Putamen (tissue), 1 donor: ENCODE measurements around the gene DBNDD1.
A peak's percentile ranks its signal among the peaks of the same experiment; 100 is the strongest.

Experiments used
- DNase-seq: peaks from one replicate; pipeline ENCODE4 v3.0.0-alpha.2; 2016; ENCODE audit warnings: low spot score

Gene DBNDD1

GRCh38 chr16:90035902-90036301 is 16.6 kb upstream of the DBNDD1 start:
- DNase-seq, result no peak

- no peak for DNase-seq
Measured at GRCh38 chr16:90034504-90034903, 15.2 kb upstream of the DBNDD1 start.

DNA sequence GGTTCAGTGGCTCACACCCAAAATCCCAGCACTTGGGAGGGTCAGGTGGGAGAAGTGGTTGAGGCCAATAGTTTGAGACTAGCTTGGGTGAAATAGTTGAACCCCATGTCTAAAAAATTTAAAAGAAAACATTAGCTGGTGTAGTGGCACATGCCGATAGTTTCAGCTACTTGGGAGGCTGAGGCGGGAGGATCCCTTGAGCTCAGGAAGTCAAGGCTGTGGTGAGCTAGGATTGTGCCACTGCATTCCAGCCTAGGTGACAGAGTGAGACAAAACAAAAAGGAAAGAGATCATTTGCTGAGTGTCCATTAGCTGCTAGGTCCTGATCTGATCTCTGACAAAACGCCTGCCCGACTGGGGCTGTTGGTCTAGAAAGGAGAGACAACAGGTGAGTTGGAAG is 14.1 kb upstream of the DBNDD1 start:
- DNase-seq, result no peak

- DNase-seq, result no peak
Measured at GRCh38 chr16:90032674-90033331, 13.5 kb upstream of the DBNDD1 start.

- no peak for DNase-seq
Measured at GRCh38 chr16:90031931-90032673, 12.8 kb upstream of the DBNDD1 start.

GRCh38 chr16:90031186-90031930 is 12.1 kb upstream of the DBNDD1 start:
- DNase-seq, result no peak

GRCh38 chr16:90028985-90029384 is 9.7 kb upstream of the DBNDD1 start:
- DNase-seq, result no peak

DNA sequence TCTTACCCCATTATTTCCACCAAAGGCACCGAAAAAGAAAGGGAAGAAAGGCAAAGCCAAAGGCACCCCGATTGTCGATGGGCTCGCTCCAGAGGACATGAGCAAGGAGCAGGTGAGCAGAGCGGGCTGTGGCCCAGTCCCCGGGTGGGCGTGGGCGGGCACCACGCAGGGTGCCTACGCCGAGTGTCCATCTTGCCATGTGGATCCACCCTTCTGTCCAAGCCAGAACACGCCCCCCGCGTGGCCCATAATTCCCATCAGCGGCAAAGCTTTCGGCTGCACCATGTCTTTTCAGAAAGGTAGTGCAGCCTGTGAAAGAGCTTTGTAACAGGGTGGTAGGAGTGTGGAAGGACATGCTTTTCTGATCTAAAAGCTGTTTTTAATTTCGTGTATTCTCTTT is 8.4 kb upstream of the DBNDD1 start:
- DNase-seq, result no peak

- no peak for DNase-seq
Measured at GRCh38 chr16:90026135-90026534, 6.9 kb upstream of the DBNDD1 start.

DNA sequence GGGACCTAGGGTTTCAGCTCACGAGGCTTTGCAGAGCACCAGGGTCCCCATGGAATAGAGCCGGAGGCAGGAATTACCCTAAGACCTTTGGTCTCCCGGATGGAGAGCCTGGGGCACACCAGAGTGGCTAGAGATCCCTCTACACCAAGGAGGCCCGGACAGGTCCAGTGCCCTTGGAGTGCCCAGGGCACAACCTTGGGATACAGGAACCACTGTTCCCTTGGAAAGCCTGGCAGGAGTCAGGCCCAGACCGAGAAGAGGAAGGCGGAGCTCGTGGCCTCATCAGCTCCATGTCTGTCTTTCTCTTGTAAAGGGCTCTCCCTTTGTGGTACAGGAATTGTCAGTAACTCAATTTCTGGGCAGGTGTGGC is 3.8 kb upstream of the DBNDD1 start:
- no peak for DNase-seq

GRCh38 chr16:90022209-90023077 is 3.2 kb upstream of the DBNDD1 start:
- peak; percentile 86 for DNase-seq

DNA sequence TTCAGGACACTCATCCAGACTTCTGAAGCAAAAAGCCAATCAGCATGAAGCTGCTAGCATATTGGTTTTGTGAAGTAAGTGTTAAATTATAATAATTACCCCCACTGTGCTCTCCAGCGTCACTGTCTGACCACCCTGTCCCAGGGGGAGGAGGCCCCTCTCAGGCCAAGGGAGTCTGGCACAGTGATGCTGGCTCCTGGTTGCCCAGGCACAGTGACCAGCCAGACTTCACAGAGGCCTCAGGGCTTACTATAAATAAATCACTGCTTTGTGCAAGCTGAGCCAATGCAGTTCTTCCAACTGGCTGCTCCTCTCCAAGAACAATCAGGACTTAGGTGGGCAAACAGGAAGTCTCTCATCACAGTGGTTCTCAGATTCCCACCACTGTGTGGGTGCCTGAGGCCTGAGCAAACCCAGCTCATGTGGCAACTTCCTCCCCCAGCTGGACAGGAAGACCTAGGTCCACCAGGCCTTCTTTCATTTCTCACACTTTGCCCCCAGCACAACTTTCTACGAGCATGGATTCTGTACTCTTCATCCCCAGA is 1.7 kb upstream of the DBNDD1 start:
- peak; percentile 57 for DNase-seq

GRCh38 chr16:90020260-90020837 is 1.1 kb upstream of the DBNDD1 start:
- DNase-seq, result no peak

DNA sequence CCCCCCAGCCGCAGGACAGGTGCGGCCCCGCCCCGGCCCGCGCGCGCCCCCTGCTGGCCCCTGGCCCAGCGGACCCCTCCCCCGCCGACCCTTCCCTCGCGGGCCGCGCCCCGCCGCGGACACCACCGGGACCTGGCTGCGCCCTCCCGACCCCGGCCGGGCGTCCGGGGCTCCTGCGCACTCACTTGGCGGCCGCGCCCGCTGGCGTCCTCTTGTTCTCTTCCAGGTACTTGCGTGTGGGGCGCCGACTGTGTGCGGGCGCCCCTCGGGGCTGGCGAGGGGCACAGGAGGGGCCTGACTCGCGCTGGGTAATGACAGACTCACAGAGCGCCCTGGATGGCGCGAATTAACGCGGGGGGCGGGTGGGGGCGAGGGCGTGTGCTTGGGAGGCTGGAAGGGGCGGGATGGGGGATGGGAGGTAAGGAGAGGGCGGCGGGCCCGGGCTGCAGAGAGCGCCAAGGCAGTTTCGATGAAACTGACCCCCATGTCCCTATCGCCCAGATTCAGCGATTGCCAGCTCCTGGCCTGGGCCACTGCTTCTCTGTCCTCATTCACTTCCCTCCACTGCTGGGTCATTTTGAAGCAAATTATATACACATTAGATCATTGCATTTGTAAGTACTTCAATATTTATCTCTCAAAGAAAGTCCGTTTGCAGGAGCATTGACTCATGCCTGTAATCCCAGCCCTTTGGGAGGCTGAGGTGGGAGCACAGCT is 445 bp upstream of the DBNDD1 start:
- no peak for DNase-seq

- no peak for DNase-seq
Measured at GRCh38 chr16:90018297-90018651, 982 bp downstream of the DBNDD1 start.

DNA sequence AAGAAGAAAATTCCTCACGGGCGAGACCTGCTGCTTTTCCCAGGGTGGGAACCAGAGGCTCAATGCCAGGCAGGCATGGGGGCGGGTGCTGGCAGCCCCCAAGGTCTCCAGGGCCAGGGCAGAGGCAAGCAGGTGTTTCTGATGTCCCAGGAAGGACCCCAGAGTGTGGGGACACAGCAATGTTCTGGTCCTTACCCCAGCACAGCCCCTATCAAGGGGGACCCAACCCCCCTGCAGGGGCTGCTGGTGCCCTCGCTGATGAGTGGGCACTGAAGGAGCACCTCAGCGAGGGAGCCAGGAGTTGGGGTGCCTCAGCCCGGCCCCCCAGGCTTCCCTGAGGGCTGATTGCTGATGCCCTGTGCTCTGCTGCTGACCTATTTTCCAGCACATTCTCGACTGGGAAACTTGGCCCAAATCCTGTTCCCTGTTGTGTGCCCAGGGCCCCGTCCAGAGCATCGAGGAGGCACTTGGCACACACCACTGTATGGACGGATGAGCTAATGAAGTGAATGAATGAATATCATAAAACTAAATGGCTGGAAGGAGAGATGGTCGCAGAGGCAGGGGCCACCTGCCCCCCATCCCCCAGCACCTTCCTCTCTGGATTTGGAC is 2.8 kb downstream of the DBNDD1 start:
- no peak for DNase-seq

DNA sequence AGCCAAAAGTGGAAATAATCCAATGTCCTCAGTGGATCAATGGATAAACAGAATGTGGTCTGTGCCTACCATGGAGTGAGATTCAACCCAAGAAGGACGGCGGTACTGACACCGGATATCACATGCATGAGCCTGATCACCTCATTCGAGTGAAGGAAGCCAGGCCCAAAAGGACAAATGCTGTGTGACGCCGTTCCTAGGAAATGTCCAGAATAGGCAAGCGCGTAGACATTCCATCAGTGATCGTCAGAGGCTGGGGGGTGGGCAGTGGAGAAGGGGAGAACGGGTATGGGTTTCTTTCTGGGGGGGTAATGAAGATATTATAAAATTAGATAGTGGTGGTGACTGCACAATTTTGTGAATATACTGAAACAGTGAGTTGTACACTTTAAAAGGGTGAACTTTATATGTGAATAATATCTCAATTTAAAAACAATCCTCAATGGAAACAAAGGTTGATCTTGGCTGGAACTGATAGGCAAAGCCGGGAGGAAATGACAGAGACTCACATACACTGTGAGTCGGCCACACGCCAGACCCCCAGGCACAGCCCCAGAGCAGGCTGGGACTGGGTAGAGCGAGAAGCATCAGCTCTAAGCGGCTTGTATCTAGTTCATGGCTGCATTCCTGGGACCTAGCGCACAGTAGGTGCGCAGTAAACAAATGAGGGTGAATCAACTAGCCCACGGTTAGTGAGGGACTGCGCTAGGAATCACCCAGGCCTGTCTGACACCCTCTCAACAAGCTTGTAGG is 3.5 kb downstream of the DBNDD1 start:
- no peak for DNase-seq

DNA sequence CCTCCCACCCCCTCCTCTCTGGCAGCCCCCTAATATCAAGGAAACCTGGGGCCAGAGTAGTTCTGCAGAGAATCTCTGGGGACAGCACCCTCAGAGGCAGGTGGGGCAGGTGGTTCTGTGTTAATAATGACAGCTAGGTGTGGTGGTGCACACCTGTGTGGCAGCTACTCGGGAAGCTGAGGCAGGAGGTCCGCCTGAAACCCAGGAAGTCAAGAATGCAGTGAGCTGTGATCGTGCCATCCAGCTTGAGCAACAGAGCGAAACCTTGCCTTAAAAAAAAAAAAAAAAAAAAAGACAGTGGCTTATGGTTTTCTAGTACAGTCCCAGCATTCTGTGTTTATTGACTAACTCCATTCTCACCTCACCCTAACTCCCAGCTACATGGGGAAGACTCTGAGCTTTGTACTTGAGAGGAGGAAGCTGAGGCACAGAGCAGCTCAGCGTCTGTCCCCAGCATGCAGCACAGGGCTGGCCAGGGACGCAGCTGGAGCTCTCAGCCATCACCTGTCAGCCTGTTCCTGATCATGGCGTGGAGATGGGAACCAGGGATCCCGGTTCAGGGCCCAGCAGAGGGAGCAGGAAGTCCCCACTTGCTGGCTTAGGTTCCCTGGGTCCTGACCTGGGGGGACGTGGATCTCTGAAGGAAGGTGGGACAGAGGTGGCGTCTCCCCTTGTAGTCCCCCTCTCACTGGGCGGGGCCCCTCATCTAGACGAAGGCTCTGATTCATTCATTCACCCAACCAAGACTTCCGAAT is 6.1 kb downstream of the DBNDD1 start:
- DNase-seq, result no peak

DNA sequence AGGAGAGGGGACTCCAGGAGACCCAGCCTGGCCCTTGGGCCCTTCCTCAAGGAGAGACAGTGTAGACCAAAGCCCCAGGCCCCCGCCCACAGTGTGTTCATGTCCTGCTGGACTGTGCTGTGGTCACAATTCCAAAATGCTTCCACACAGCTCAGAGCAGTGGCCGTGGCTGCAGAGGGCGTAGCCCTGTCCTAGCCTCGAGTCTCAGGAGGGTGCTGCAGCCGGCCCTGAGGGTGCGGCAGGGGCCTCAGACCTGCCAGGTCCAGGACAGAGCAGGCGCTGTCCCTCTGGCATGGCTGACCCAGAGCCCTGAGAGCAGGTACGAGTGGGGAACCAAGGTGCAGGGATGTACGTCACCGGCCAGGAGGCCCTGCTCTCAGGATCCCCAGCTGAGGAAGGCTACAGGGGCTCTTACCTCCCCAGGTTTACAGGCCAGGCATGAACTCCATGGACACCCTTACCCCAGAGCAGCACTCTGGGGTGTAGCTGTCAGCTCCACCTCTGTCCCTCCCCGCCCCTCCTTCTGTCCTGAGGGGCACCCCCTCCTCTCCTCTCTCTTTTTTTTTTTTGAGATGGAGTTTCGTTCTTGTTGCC is 7.3 kb downstream of the DBNDD1 start:
- no peak for DNase-seq
